SH-SY5Y (cell line): ENCODE measurements around the gene LIN54.

Source experiments
- GATA2 ChIP-seq: IDR thresholded peaks from 2 replicates; pipeline ENCODE4 v1.6.1; 2011; ENCODE audit warnings: mild to moderate bottlenecking, low read depth, low read length
- GATA3 ChIP-seq: IDR thresholded peaks from 2 replicates; pipeline ENCODE4 v1.6.1; 2011; ENCODE audit warnings: low read depth, mild to moderate bottlenecking, low read length, moderate library complexity

DNA sequence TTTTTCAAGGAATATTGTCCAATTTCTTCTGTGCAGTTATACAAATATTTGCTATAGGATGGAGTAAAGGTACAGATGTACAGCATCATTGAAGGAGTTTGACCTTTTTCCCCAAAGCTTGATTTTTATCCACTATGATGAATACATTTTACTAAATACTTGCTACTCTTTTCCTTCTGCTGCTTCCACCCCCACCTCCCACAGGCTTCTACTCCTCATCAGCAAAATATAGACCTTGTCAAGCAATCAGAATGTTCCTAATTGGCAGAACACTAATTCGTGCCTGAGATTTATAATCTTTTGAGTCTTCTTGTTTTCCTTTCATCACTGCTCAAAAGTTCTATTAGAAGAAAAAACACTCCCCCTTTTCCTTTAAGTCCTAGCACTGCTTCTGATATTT is 113.9 kb downstream of the LIN54 start:
- TF ChIP-seq GATA3, result no peak
- no peak for TF ChIP-seq GATA2
